ENCODE results near the gene TMEM250. TPM values are rescaled to one million over a fixed set of nuclear protein-coding genes. Genes with fewer than 3 reads are reported as not detected.
A peak's percentile ranks its signal among the peaks of the same experiment; 100 is the strongest.

The TMEM250 gene
- polyA plus RNA-seq, 1 of the 3 experiments (the other 2 are of a cell fraction): 25.9 TPM

DNA sequence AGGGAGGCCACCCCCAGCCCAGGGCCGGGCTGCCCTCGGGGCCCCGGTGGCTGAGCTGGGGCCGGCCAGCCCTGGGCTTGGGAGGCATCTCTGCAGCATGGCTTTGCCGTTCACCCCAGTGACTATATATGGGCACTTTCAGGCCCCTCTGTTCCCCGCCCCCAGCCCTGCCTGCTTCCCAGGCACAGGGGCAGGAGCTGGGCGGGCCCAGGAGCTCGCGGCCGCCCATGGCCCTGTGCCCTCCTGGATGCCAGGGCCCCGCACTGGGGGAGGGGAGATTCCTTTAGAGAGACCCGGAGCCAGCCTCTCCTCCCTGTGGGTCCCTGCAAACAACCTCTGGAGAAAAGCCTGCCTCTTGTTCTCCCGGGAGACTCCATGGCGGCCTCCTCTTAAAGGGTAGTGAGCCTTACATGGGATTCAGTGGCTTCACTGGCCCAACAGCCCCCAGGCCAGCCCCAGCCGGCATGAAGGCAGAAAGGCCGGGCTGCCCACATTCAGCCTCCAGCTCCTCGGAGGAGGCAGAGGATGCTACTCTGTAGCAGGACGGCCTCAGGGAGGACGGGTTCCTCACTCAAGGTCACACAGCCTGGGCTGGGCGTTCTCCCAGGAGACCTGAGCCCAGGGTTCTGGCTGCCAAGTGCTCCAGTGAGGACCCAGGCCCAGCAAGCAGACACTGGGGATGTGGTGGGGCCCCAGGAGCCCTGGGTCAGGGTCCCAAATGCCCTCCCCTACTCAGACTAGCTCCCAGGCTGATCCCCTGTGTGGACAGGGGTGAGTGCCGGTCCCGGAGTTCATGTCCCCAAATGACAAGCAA lies 27.7 kb downstream of the TMEM250 start:
- H3K36me3 ChIP-seq (replicated peaks in 1 of 2; ENCODE audit: control insufficient read depth in 1 of 2, insufficient read depth in 2 of 2, low read length in 1 of 2): peaks cover 0 to 2% of the 10 kb centered on the region in 2 experiments
- H3K9me2 ChIP-seq: no peaks in the 10 kb centered on the region
- no peak overlapping the region for H3K4me3 ChIP-seq (ENCODE audit: low read depth in 2 of 2, low read length in 1 of 2)
- 89% methylated on average over 5 of the region's 22 CpGs for WGBS (ENCODE audit: low lambda C conversion rate)
- H3K9ac ChIP-seq: no peak overlapping the region
- no peak overlapping the region for H2AFZ ChIP-seq (ENCODE audit: low read depth)
- POLR2A ChIA-PET: no interaction called here
- H4K20me1 ChIP-seq (ENCODE audit: insufficient read depth): peaks cover 79% of the 10 kb centered on the region
- no peaks in the 10 kb centered on the region for H3K9me3 ChIP-seq
- peaks cover 10% of the 10 kb centered on the region for H3F3A ChIP-seq (replicated peaks; ENCODE audit: insufficient read depth)
- CTCF ChIA-PET: interaction anchor here (0.7 to 4.3 kb wide), 12 partner anchors 10 to 1135 kb away, joined by 3 to 37 read pairs (median 4); no protein-coding TSS in a partner anchor
- H3K4me2 ChIP-seq: peak overlapping the region; percentile 28; the same call in 1 of the 2 replicates
- peaks cover 84% of the 10 kb centered on the region for H3K79me2 ChIP-seq (ENCODE audit: insufficient read depth)
- no peak overlapping the region for H3K27ac ChIP-seq (ENCODE audit: low read depth in 2 of 2, low read length in 1 of 2)
- peaks cover 32 to 53% of the 10 kb centered on the region in 2 experiments; a peak in 3 of 4 replicates for H3K4me1 ChIP-seq (ENCODE audit: control insufficient read depth in 1 of 2, insufficient read depth in 2 of 2, low read depth in 1 of 2, low read length in 1 of 2)
- no peaks in the 10 kb centered on the region for H3K27me3 ChIP-seq (ENCODE audit: insufficient read depth)
- peak; percentile 38 for DNase-seq
- TF ChIP-seq, protein P1, sequence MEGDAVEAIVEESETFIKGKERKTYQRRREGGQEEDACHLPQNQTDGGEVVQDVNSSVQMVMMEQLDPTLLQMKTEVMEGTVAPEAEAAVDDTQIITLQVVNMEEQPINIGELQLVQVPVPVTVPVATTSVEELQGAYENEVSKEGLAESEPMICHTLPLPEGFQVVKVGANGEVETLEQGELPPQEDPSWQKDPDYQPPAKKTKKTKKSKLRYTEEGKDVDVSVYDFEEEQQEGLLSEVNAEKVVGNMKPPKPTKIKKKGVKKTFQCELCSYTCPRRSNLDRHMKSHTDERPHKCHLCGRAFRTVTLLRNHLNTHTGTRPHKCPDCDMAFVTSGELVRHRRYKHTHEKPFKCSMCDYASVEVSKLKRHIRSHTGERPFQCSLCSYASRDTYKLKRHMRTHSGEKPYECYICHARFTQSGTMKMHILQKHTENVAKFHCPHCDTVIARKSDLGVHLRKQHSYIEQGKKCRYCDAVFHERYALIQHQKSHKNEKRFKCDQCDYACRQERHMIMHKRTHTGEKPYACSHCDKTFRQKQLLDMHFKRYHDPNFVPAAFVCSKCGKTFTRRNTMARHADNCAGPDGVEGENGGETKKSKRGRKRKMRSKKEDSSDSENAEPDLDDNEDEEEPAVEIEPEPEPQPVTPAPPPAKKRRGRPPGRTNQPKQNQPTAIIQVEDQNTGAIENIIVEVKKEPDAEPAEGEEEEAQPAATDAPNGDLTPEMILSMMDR (IDR thresholded peaks at IDR 0.05): no peak
- TF ChIP-seq TEAD4 (IDR thresholded peaks at IDR 0.05; ENCODE audit: borderline replicate concordance, insufficient read depth) (no peak), SMC3 (IDR thresholded peaks at IDR 0.05; ENCODE audit: low read depth, low read length) (no peak), YY1 (IDR thresholded peaks at IDR 0.05; ENCODE audit: low read depth) (no peak), MXI1 (IDR thresholded peaks at IDR 0.05; ENCODE audit: low read depth, low read length) (no peak), FOXJ3 (CRISPR knock-in tag; IDR thresholded peaks at IDR 0.05) (no peak), JUND (IDR thresholded peaks at IDR 0.05) (no peak), NFIC (IDR thresholded peaks at IDR 0.05; ENCODE audit: borderline replicate concordance) (no peak), FOXM1 (IDR thresholded peaks at IDR 0.05; ENCODE audit: low read depth) (no peak), POLR2AphosphoS5 (IDR thresholded peaks at IDR 0.05; ENCODE audit: low read depth, low read length) (no peak)
- TF ChIP-seq, protein P2, sequence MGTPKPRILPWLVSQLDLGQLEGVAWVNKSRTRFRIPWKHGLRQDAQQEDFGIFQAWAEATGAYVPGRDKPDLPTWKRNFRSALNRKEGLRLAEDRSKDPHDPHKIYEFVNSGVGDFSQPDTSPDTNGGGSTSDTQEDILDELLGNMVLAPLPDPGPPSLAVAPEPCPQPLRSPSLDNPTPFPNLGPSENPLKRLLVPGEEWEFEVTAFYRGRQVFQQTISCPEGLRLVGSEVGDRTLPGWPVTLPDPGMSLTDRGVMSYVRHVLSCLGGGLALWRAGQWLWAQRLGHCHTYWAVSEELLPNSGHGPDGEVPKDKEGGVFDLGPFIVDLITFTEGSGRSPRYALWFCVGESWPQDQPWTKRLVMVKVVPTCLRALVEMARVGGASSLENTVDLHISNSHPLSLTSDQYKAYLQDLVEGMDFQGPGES (IDR thresholded peaks at IDR 0.05; ENCODE audit: low read depth, low read length): no peak

DNA sequence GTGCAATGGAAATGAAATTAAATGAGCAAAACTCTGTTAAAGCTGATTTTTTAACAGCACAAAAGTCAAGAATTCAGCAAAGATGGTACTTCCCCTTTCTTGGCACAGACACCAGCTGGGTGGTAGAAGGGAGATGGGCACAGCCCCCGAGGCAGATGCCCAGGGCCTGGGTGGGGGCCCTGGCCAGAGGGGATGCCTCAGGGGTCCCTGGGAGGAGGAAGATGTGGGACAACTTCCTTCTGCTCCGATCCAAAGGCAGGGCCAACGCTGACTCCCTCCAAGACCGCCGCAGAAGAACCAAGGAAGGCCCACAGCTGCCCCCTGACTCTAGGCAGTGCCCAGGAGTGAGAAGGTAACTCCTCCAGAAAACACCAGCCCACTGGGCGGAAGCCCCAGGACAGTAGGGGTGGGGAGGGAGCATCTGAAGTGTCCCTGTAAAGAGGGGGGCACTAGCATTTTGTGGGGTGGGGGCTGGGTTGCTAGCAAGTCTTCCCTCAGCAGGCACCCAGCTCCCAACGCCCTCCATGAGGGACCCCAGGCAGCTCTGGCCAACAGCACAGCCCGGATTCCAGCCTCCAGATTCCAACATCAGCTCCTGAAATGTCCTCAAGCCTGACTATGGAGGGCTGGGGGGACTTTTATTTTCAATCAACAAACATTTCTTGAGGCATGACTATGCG lies 28.5 kb downstream of the TMEM250 start:
- CTCF ChIA-PET: interaction anchor here (0.7 to 4.3 kb wide), 20 partner anchors 11 to 158 kb away, joined by 3 to 37 read pairs (median 4); no protein-coding TSS in a partner anchor
- DNase-seq: peak; percentile 46
- Histone ChIP-seq H3K27me3 (ENCODE audit: insufficient read depth) (no peaks in the 10 kb centered on the region), H3K9me3 (no peaks in the 10 kb centered on the region), H3K27ac (ENCODE audit: low read depth in 2 of 2, low read length in 1 of 2) (no peak overlapping the region), H3K4me1 (ENCODE audit: control insufficient read depth in 1 of 2, insufficient read depth in 2 of 2, low read depth in 1 of 2, low read length in 1 of 2) (peaks cover 32 to 54% of the 10 kb centered on the region in 2 experiments; a peak in 3 of 4 replicates), H3K79me2 (ENCODE audit: insufficient read depth) (peaks cover 87% of the 10 kb centered on the region), H3K9ac (no peak overlapping the region), H3K4me3 (ENCODE audit: low read depth in 2 of 2, low read length in 1 of 2) (no peak overlapping the region), H3K4me2 (peak overlapping the region; percentile 49; the same call in 1 of the 2 replicates), H3F3A (replicated peaks; ENCODE audit: insufficient read depth) (peaks cover 10% of the 10 kb centered on the region), H2AFZ (ENCODE audit: low read depth) (no peak overlapping the region), H4K20me1 (ENCODE audit: insufficient read depth) (peaks cover 87% of the 10 kb centered on the region), H3K36me3 (replicated peaks in 1 of 2; ENCODE audit: control insufficient read depth in 1 of 2, insufficient read depth in 2 of 2, low read length in 1 of 2) (peaks cover 0 to 2% of the 10 kb centered on the region in 2 experiments), H3K9me2 (no peaks in the 10 kb centered on the region)
- POLR2A ChIA-PET: interaction anchor here (0.7 kb wide), 1 partner anchor 49 kb away, joined by 3 read pairs; no protein-coding TSS in a partner anchor
- WGBS (ENCODE audit: low lambda C conversion rate): 90% methylated on average over 2 of the region's 9 CpGs
- TF ChIP-seq, protein P3, sequence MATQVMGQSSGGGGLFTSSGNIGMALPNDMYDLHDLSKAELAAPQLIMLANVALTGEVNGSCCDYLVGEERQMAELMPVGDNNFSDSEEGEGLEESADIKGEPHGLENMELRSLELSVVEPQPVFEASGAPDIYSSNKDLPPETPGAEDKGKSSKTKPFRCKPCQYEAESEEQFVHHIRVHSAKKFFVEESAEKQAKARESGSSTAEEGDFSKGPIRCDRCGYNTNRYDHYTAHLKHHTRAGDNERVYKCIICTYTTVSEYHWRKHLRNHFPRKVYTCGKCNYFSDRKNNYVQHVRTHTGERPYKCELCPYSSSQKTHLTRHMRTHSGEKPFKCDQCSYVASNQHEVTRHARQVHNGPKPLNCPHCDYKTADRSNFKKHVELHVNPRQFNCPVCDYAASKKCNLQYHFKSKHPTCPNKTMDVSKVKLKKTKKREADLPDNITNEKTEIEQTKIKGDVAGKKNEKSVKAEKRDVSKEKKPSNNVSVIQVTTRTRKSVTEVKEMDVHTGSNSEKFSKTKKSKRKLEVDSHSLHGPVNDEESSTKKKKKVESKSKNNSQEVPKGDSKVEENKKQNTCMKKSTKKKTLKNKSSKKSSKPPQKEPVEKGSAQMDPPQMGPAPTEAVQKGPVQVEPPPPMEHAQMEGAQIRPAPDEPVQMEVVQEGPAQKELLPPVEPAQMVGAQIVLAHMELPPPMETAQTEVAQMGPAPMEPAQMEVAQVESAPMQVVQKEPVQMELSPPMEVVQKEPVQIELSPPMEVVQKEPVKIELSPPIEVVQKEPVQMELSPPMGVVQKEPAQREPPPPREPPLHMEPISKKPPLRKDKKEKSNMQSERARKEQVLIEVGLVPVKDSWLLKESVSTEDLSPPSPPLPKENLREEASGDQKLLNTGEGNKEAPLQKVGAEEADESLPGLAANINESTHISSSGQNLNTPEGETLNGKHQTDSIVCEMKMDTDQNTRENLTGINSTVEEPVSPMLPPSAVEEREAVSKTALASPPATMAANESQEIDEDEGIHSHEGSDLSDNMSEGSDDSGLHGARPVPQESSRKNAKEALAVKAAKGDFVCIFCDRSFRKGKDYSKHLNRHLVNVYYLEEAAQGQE (IDR thresholded peaks at IDR 0.05; ENCODE audit: low read depth, low read length): no peak
- TF ChIP-seq RAD21 (IDR thresholded peaks at IDR 0.05; ENCODE audit: low read length) (no peak), JUND (IDR thresholded peaks at IDR 0.05) (no peak), EP300 (IDR thresholded peaks at IDR 0.05; ENCODE audit: borderline replicate concordance in 1 of 2, low read depth in 1 of 2, low read length in 1 of 2) (no peak), FOXM1 (IDR thresholded peaks at IDR 0.05; ENCODE audit: low read depth) (no peak), POLR2AphosphoS5 (IDR thresholded peaks at IDR 0.05; ENCODE audit: low read depth, low read length) (no peak), NFIC (IDR thresholded peaks at IDR 0.05; ENCODE audit: borderline replicate concordance) (no peak), ELF1 (IDR thresholded peaks at IDR 0.05) (no peak), FOXJ3 (CRISPR knock-in tag; IDR thresholded peaks at IDR 0.05) (no peak)
- TF ChIP-seq, protein P1 (IDR thresholded peaks at IDR 0.05): no peak

All from SK-N-SH (cell line).